GF-D8 (cell line): ENCODE data around the gene C1orf210.

Experiments used
- DNase-seq: peaks from one replicate; lab custom pipeline; 2025; lab: John Stamatoyannopoulos, UW

C1orf210 gene

DNA sequence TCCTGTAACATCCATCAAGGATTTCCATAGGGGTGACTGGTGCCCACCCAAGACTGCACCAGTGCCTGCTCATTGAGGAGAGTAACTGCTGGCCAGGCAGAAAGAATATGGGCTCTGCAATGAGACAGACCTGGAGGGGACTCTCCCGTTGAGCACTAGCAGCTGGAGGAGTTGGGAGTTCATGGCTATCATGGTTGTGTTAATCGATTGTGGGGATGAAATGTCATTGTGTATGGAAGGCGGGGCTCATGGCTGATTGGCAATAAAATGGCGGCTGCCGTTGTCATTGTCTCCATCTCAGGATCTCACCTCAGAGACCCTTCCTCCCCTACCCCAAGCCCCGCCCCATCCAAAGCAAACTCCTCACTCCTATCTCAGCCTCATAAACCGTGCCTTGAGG is 11.7 kb downstream of the C1orf210 start:
- DNase-seq: no peak

DNA sequence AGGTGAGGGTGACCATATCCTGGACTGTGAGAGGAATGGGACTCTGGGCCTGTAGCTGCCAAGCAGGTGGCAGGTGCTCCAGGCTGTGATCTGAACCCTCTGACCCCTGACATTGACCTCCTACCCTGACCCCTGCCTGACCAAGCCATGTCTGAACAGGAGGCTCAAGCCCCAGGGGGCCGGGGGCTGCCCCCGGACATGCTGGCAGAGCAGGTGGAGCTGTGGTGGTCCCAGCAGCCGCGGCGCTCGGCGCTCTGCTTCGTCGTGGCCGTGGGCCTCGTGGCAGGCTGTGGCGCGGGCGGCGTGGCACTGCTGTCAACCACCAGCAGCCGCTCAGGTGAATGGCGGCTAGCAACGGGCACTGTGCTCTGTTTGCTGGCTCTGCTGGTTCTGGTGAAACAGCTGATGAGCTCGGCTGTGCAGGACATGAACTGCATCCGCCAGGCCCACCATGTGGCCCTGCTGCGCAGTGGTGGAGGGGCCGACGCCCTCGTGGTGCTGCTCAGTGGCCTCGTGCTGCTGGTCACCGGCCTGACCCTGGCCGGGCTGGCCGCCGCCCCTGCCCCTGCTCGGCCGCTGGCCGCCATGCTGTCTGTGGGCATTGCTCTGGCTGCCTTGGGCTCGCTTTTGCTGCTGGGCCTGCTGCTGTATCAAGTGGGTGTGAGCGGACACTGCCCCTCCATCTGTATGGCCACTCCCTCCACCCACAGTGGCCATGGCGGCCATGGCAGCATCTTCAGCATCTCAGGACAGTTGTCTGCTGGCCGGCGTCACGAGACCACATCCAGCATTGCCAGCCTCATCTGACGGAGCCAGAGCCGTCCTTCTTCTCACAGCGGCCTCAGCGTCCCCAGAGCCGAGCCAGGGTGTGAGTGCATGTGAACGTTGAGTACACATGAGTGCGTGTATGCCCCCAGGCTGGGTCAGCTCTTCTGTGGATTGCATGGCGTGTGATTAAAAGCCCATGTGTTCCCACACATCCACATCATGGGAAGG is 12.5 kb downstream of the C1orf210 start:
- DNase-seq: no peak

DNA sequence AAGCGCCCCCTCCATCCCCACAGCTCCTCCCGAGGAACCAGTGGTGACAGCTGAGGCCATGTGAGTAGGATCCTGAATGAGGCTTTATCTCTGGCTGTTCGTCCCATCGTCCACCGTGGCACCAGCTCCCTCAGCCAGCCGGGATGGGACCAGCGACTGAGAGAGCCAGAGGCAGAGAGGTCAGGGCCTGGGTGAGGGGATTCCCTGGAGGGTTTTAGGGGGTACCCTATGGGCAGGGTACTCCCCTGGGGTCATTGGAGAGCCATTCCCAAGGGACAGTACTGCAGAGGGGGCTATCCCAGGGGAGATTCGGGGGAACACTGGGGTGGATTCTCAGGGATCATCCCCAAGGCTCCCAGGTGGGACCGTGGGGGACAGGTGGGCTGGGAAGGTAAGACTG is 13.2 kb downstream of the C1orf210 start:
- no peak for DNase-seq

DNA sequence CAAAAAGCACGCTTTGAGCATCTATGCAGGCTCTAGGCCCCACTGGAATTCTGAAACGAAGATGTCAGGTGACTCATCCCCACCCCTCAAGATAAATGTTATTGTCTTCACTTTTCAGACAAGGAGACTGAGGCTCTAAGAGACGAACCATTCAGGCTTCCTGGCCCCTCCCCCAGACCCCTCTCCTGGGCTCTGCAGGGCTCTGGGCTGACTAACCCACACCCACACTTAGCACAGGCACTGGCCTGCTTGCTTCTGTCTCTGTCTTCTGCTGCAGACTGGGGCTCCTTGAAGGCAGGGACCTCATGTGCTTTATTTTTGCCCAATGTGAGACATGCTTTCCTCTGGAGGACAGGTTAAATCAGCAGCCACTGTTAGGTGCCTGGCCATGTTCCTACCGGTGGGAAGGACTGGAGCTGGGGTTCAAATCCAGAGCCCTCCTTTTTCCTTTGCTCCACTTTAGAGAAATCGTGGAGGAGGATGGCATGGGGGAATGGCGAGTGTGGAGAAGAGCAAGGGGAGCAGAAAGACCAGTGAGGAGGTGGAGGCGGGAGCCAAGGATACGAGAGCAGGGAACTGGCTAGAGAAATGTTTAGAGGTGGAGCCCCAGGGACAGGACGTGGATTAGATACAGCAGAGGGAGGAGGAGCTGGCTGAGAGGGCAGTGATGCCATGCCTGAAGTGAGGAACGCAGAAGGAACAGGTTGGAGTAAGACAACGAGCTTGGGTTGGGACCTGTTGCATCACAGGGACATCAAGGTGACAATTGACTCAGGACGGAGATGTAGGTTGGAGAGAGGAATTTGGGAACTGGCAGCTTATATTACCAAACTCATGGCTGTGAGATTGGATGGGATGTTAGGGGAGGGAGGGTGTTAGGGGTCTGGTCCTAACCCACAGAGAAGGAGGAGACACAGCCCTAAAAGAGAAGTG is 13.9 kb downstream of the C1orf210 start:
- no peak for DNase-seq

DNA sequence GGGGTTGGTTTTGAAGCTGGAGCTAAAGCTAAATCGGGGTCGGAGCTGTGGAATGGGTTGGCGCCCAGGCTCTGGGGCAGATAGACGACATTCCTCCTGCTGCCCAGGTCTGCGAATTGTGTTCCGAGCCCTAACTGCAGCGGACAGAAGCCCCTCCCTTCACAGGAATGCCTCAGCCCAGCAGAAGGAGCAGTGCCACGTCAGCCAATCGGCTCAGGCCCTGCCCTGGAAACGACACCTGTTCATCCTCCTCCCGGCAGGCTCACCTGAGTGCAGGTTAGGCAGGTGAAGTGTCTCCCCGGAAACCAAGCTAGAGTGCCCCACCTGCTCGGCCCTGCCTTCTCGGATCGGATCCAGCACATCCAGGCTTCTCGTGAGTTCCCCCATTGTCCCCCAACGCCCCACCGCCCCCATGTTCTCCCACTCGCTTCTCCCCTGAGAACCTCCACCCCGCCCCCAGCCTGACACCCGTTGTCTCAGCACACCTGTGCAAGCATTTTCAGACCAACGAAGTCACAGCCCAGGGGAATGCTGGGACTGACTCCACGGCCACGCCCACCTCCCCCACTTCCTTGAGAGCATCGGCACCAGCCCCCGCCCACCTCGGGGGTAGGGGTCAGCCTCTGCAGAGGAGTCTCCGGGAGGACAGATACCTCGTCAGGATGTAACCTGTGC is 14.8 kb downstream of the C1orf210 start:
- DNase-seq: no peak

DNA sequence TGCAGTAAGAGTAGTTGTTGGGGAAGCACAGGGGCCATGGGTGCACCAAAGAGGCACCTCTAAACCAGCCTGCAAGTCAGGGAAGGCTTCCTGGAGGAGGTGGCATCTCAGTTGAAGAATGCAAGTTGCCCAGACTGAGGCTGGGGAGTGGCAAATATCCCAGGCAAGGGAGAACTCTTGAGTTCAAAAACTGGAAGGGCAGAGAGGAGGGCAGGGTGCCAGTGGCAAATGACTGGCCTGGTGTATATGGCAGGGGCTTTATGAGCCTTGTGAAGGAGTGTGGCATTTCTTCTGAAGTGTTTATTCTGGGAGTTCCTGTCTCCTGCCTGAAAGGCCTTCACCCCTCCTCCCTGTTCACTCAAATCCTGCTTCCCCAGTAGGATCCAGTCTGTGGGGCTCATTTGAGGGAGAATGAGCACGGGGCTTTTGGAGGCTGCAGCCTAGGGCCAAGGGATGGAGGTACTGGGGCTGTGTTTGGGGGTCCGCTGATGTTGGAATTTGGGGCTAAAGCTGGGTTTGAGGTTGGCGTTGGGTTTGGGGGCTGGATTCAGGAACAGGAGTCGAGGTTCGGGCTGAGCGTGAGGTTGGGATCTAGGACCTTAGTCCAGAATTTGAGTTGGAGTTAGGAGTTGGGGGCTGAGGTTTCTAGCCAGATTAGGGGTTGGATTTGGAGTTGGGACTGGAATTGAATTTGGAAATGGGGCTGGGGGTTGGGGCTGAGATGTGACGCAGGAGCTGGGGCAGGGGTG is 15.6 kb downstream of the C1orf210 start, which contains the start of gene TMEM125:
TMEM125 (plus strand) TSS at position 357 of the 749 bp plus-strand sequence. CDS start 2,740 bp downstream, outside the sequence.
- no peak for DNase-seq

DNA sequence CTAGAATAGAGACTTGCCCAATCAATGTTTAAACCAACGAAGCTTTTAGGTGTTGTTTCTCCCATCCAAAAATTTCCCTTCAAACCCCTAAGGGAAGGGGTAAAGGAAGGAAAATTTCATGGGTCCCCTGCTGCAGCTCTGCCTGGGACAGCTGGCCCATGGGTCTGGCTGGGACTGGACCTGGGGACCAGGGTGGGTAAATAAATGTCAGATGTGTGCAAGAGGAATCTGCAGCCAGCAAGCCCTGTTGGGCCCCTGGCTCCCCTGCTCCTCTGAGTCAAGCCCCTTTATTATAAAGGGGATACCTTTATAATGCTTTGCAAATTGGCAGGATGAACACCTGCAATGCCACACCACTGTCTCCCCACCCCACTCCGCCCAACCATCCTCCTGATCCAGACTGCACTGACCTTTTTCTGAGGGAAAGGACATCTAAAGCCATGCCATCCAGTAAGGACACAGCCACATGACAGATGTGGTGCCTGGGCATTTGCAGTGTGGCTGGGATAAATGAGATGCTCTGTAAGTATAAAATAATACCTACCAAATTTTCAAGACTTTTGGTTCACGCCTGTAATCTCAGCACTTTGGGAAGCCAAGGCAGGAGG is 17.5 kb downstream of the C1orf210 start:
- DNase-seq: no peak

DNA sequence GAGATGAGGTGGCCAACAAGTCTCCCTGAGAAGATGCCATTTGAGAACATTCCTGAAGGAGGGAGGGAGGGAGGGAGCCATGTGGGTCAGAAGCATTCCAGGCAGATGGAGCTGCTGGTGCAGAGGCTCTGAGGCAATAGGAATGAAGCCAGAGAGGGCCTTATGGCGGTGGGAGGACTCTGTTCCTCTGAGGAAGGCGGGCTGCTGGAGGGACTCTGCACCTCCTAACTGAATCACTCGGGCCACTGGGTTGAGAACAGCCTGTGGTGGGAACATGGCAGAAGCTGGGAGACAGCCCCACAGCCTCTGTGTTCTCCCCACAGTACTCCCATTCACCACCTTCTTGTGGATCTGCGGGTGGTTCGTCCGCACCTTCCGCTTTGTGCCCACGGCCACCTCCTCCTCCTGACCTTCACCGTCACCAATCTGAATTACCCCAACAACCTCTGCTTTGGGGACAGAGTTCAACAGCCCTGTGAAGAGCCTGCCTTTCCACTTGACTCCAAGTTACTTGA is 18.0 kb downstream of the C1orf210 start:
- no peak for DNase-seq

DNA sequence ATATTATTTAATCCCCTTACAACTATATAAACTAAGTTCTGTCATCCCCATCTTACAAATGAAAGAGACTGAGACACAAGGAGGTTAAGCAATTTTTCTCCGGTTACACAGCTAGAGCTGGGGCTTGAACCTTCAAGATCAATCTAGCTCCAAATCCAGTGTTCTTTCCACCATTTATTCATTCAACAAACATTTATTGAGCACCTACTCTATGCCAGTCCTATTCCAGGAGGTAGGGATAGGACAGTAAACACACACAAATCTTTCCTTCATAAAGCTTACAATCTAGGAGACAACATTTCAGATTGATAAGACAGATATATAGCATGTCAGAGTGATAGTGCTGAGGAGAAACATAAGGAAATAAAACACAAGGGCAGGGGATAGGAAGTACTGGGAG is 18.5 kb downstream of the C1orf210 start:
- no peak for DNase-seq

DNA sequence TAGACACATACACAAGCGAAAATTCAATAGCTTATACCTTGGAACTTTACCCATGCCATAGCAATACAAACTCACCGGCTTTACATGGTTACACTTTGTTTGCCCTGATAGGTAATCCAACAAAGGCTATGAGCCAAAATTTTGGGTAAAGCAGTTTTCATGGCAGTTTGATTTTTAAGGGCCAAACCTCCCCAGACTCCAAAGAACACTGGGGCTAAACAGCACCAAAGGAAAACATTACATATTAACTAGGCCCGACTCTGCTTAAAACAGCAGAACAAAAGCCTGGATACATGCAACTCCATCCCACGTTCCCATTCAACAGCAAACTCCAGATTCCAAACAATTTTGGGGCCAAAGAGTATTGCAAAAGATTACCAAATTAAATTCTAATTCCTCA is 19.9 kb downstream of the C1orf210 start:
- no peak for DNase-seq

DNA sequence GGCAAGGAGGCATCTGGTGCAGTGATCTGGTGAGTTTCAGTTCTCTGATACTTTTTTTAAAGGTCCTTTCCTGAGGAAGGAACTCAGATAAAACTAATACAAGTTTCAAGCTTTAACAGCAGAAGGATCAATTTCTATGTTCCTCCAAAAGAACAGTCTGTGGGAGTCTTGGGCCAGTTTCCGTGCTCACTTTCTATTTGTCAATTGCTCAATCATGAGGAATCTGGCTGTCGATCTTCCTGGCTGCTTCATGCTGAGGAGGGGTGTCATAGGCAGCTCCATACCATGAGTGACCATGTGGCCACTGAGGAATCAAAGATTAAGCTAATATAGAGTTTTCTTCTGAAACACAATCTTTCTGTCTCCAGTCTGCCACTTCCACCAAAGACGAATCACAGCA is 27.0 kb downstream of the C1orf210 start:
- DNase-seq: no peak

DNA sequence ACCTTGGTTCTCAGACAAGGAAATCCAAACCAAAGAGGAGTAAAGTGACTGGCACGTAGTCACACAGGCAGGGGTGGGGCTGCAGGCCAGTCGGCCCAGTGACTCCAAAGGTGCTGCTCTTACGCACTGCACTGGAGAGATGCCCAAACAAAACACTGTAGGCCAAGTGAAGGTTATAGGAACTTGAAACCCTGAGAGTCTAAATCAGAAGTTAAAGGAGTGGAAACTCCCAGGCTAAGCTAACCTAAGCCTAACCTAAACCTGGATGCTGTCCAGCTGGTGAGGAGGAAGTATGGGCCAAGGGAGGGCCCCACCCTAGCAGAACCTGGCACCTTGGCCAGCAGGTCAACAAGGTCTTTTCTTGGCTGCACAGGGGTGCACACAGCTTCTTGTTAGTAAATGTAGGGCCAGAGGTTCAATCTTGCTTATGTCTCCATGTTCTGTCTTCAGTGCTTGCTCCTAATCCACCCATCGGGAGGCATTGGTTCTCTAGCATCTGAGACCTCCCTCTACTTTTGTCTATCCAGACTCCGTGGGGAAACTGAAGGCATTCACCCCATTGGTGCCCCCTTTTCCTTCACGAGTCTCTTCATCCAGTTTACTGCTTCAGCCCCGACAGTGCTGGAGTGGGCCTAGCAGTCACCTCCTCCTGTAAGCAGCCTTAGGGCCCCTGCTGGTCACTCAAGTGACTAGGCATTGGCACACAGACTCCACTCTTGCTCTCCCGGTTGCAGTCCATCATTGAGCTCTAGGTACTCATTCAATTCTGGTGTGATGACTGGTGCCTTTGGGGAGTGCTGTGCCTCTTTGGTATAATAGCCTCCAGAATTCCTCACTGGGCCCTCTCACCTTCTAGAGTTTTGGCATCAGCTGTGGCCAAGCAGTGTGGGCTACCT is 28.5 kb downstream of the C1orf210 start:
- no peak for DNase-seq

DNA sequence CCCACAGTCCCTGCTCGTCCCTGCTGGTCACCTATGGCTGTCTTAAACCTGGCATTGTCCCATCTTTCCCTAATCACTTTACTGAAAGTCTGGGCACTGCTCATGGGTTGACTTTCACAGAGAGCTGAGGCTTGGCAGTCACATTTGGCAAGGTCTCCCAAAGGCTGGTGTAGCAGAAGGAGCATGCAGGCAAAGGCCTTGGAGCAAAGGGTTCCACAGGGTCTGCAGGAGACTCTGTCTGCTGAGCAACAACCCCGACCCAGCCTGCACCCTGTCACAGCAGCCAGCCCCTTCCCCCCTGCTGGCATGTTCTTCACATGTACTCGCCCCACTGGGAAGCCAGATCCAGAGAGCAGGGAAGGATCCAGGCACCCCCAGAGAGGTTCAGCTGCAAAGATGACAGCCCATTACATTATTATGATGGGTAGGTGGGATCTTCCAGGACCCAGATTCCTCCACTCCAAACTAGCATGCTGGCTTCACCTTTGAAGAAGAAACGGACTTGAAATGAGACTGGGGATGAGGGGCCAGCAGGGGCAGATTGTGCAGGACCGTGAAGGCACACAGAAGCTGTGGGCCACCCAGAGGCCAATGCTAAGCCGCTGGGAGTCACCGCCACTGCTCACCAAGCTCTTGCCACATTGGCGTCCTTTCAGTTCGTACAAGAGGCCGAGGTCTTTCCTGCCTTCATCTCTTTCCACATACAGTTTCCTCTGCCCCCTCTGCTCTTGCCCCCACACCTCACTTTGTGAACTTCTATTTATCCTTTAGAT is 29.8 kb downstream of the C1orf210 start:
- DNase-seq: no peak

DNA sequence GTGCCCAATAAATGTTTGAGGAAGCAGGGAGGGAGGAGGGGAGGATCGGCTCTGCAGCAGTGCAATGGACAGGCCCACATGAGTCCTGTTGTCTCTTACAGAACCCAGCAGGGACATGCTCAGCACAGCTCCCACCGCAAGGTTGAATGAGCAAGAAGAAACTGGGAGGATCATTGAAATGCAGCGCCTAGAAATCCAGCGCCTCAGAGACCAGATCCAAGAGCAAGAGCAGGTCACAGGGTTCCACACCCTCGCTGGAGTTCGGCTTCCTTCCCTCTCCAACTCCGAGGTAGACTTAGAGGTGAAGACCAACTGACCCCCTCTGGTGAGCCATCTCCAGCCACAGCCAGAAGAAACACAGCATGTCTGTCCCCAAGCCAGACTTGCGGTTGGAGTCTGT is 31.5 kb downstream of the C1orf210 start:
- no peak for DNase-seq

DNA sequence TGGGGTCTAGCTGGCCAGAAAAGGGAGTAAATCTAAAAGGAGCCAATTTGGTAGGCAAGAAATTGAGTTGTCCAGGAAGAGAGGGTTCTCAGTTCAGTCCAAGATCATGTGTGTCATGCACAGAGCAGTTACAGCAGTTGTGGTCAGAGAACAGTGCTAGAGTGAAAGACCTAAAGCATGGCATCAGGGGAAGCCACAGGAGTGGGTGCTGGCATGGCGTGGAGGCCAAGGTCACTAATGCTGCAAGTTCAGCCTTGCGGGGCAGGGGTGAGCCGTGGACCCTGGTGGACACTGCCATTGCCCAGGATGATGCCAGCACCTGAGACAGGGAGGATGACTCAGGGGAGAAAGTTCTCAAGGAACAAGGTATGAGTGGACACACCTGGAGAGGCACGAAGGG is 32.2 kb downstream of the C1orf210 start:
- DNase-seq: no peak

DNA sequence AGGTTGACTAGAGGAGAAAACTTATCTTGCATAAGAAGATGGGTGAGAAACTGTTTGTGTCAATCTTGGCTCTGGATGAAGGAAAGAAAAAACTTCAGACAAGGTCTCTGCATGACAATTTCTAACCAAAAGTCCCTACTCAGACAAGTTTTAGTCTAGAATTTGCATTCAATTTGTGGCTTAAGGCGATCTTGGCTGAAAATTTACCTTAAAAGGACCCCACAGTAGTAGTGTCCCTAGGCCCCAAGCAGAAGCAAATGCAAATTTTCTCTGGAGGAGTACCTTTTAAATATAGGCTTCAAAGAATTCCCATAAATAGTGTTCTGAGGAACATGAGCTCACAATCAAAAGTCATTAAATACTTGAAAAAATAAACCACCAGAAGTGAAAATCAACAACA is 33.2 kb downstream of the C1orf210 start:
- no peak for DNase-seq

DNA sequence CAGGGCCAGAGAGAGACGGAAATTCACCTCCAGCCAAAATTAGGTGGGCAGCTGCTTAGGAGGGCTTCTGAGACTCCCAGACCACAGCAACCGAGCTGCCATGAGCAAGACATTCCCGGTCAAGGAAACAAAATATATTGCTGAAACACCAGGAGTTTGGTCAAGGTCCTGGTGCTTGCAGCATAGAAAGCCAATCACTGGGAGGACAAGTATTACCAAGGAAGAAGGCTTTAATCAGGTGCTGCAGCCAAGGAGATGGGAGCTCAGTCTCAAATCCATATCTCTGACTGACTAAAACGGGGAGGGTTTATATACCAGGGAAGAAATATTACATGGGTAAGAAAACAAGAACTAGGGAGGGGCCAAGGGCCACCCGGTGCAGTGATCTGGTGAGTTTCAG is 34.4 kb downstream of the C1orf210 start:
- DNase-seq: no peak

DNA sequence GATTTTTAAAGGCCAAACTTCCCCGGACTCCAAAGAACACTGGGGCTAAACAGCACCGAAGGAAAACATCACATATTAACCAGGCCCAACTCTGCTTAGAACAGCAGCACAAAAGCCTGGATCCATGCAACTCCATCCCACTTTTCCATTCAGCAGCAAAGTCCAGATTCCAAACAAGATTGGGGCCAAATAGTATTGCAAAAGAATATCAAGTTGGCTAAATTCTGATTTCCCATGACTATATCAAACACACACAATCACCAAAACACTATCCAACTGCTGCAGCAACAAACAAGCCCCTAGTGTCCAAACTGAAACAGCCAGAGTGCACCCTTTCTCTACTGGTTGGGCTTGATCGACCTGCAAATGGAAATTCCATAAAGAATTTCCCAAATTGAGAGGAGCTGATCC is 35.0 kb downstream of the C1orf210 start:
- DNase-seq: no peak
